DOHH2 (cell line): ENCODE data around the gene NCDN.

Experiments used
- H3F3A ChIP-seq: fragments of 200-600 bp; sonication (generic), shearing (Covaris generic); 2 replicates; pipeline ENCODE4 v1.6.0; 2016; ENCODE audit warnings: antibody characterized with exemption, mild to moderate bottlenecking; ENCODE audit not compliant: control insufficient read depth, insufficient read depth
- H3K27ac ChIP-seq: fragments of 200-600 bp; sonication (generic); 2 replicates; pipeline ENCODE4 v1.5.1; 2014; ENCODE audit warnings: low read depth, mild to moderate bottlenecking, low read length, moderate library complexity
- H3K27me3 ChIP-seq: fragments of 200-600 bp; sonication (generic); 2 replicates; pipeline ENCODE4 v1.6.1; 2014; ENCODE audit warnings: mild to moderate bottlenecking, low read length, mixed read lengths; ENCODE audit not compliant: control insufficient read depth
- H3K36me3 ChIP-seq: fragments of 200-600 bp; sonication (generic); 2 replicates; pipeline ENCODE4 v1.6.1; 2014; ENCODE audit warnings: mild to moderate bottlenecking, low read length, moderate library complexity, mixed read lengths; ENCODE audit not compliant: control insufficient read depth
- H3K4me1 ChIP-seq: fragments of 200-600 bp; sonication (generic); 2 replicates; pipeline ENCODE4 v1.6.1; 2014; ENCODE audit warnings: mild to moderate bottlenecking, low read length, mixed read lengths; ENCODE audit not compliant: control insufficient read depth
- H3K4me2 ChIP-seq: fragments of 200-600 bp; sonication (generic); 2 replicates; pipeline ENCODE4 v1.6.0; 2014; ENCODE audit warnings: mild to moderate bottlenecking, low read length, moderate library complexity
- H3K4me3 ChIP-seq: fragments of 200-600 bp; sonication (generic); 2 replicates; pipeline ENCODE4 v1.5.1; 2014; ENCODE audit warnings: mild to moderate bottlenecking, low read length, mixed read lengths
- H3K79me2 ChIP-seq: fragments of 200-600 bp; sonication (generic); 2 replicates; pipeline ENCODE4 v1.6.1; 2014; ENCODE audit warnings: mild to moderate bottlenecking, low read length, mixed read lengths; ENCODE audit not compliant: control insufficient read depth
- H3K9me2 ChIP-seq: fragments of 200-600 bp; sonication (generic); replicated peaks from 2 replicates; pipeline ENCODE4 v1.6.1; 2014; ENCODE audit warnings: mild to moderate bottlenecking, low read length, mixed read lengths; ENCODE audit not compliant: control insufficient read depth
- H3K9me3 ChIP-seq: fragments of 200-600 bp; sonication (generic); 2 replicates; pipeline ENCODE4 v1.6.1; 2014; ENCODE audit warnings: antibody characterized with exemption, low read length, mixed read lengths; ENCODE audit not compliant: control insufficient read depth, insufficient read depth
- H4K20me1 ChIP-seq: fragments of 200-600 bp; sonication (generic); 2 replicates; pipeline ENCODE4 v1.6.0; 2014; ENCODE audit warnings: low read depth, mild to moderate bottlenecking, antibody characterized with exemption, low read length, moderate library complexity; ENCODE audit not compliant: control insufficient read depth, insufficient read depth
- CTCF ChIP-seq: fragments of 200-600 bp; sonication (generic); IDR thresholded peaks from one replicate; pipeline ENCODE4 v1.5.1; 2014; ENCODE audit warnings: antibody characterized with exemption, mild to moderate bottlenecking, low read depth, low read length; ENCODE audit not compliant: poor library complexity, severe bottlenecking
- EZH2phosphoT487 ChIP-seq: fragments of 200-600 bp; sonication (generic); IDR thresholded peaks from 2 replicates; pipeline ENCODE4 v1.6.1; 2017; ENCODE audit warnings: borderline replicate concordance, mild to moderate bottlenecking, antibody characterized with exemption, low read length, moderate library complexity, mixed read lengths

Gene NCDN

GRCh38 chr1:35554266-35555211, 3.1 kb upstream of the NCDN start:
- H3K4me3 ChIP-seq: no peak overlapping the region
- peaks cover 27% of the 10 kb centered on the region for H3K4me1 ChIP-seq
- TF ChIP-seq CTCF (no peak), EZH2phosphoT487 (no peak)
- H3K9me3 ChIP-seq: no peaks in the 10 kb centered on the region
- H3K36me3 ChIP-seq: peaks cover 35% of the 10 kb centered on the region
- H3F3A ChIP-seq: peaks cover 5% of the 10 kb centered on the region
- H3K4me2 ChIP-seq: no peak overlapping the region
- no peaks in the 10 kb centered on the region for H4K20me1 ChIP-seq
- H3K27me3 ChIP-seq: no peaks in the 10 kb centered on the region
- peaks cover 33% of the 10 kb centered on the region for H3K79me2 ChIP-seq
- H3K9me2 ChIP-seq: no peaks in the 10 kb centered on the region
- no peak overlapping the region for H3K27ac ChIP-seq

DNA sequence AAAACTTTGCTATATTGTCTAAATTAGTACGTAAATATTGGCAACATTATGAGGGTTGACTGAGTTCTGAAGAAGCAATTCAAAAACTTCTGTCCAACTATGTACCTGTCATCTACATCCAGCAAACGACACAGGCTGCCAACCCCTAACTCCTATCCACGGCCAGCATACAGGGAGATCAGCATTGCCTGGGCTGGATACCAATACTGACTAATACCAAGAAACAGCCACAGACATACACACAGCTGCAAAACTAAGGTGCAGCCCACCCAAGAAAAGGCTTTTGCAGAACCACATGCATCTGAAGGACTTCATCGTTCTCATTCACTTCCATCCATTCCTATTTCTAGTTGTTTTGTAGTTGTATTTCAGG, 2.4 kb upstream of the NCDN start:
- Histone ChIP-seq H3K9me3 (no peaks in the 10 kb centered on the region), H3K27me3 (no peaks in the 10 kb centered on the region), H3K36me3 (peaks cover 30% of the 10 kb centered on the region), H3F3A (peaks cover 5% of the 10 kb centered on the region), H3K9me2 (no peaks in the 10 kb centered on the region), H3K4me1 (peaks cover 27% of the 10 kb centered on the region), H4K20me1 (no peaks in the 10 kb centered on the region), H3K79me2 (peaks cover 33% of the 10 kb centered on the region), H3K4me3 (no peak overlapping the region), H3K27ac (no peak overlapping the region), H3K4me2 (no peak overlapping the region)
- TF ChIP-seq CTCF (no peak), EZH2phosphoT487 (no peak)

DNA sequence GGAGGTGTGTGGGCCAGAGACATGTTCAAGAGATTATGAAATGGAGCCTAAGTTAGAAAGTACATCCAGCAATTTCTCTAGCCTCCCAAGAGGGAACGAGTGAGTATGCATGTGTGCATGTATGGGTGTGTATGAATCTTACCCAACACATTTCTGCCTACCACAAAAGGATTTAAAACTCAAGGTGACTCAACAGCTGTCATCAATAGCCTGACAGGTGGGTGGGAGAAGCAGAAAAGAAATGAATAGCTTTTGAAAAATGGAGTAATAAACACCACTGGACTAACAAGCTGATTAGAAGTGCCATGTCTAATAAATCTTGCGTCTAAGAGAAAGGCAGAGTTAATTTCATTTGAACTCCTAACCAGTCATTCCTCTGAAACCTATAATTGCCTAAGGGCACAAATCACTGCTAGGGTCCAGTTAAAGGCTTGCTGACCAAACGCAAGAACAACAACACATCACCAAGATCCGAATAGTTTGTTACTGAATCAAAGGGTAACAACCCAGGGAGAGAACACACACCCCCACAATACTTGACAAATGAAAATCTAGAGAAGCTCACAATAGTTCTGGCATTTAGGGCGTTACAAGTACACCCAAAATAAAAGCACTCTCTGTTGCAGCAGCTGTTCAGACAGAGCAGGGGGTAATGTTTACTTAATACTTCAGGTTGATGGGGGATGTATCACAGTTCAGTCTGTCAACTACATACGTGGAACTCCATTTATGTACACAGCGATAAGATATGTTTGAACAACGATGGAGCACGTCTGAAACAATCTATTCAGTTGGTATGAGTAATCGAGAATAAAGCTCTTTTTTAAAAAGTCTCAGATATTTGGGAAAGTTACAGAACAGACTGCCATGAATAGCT, 1.8 kb upstream of the NCDN start:
- H3K9me3 ChIP-seq: no peaks in the 10 kb centered on the region
- peak overlapping the region; percentile 94 for H3K4me2 ChIP-seq
- H3K27ac ChIP-seq: no peak overlapping the region
- no peaks in the 10 kb centered on the region for H4K20me1 ChIP-seq
- H3K79me2 ChIP-seq: peaks cover 33% of the 10 kb centered on the region
- TF ChIP-seq CTCF: no peak
- no peak for TF ChIP-seq EZH2phosphoT487
- peaks cover 27% of the 10 kb centered on the region for H3K4me1 ChIP-seq
- no peaks in the 10 kb centered on the region for H3K9me2 ChIP-seq
- peaks cover 29% of the 10 kb centered on the region for H3K36me3 ChIP-seq
- no peaks in the 10 kb centered on the region for H3K27me3 ChIP-seq
- peak overlapping the region; percentile 96 for H3K4me3 ChIP-seq
- peaks cover 5% of the 10 kb centered on the region for H3F3A ChIP-seq
